OCI-LY3 (cell line): ENCODE measurements around the gene APOBEC3F.

Source experiments
- EZH2phosphoT487 ChIP-seq: fragments of 200-600 bp; shearing (Covaris generic); IDR thresholded peaks from 2 replicates; pipeline ENCODE4 v1.6.1; 2018; ENCODE audit warnings: antibody characterized with exemption, mixed run types, low read depth
- TF ChIP-seq, protein P1 (sequence below): fragments of 200-600, 300-600 bp; sonication (generic); IDR thresholded peaks from 2 replicates; pipeline ENCODE4 v1.5.1; 2014; ENCODE audit warnings: antibody characterized with exemption, low read length, low read depth

DNA sequence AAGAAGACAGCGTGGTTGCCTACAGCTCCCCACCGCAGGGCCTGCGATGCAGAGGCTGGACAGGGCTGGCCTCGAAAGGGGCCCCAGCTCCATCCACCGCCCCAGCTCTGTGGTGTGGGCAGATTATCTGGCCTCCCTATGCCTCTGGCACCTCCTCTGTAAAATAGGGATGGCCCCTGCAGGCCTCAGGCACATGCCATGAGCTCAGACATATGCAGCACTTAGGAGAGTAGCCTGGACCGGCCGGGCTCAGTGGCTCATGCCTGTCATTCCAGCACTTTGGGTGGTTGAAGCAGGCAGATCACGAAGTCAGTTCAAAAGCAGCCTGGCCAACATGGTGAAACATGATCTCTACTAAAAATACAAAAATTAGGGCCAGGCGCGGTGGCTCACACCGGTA, 12.4 kb upstream of the APOBEC3F start:
- TF ChIP-seq, protein P1, sequence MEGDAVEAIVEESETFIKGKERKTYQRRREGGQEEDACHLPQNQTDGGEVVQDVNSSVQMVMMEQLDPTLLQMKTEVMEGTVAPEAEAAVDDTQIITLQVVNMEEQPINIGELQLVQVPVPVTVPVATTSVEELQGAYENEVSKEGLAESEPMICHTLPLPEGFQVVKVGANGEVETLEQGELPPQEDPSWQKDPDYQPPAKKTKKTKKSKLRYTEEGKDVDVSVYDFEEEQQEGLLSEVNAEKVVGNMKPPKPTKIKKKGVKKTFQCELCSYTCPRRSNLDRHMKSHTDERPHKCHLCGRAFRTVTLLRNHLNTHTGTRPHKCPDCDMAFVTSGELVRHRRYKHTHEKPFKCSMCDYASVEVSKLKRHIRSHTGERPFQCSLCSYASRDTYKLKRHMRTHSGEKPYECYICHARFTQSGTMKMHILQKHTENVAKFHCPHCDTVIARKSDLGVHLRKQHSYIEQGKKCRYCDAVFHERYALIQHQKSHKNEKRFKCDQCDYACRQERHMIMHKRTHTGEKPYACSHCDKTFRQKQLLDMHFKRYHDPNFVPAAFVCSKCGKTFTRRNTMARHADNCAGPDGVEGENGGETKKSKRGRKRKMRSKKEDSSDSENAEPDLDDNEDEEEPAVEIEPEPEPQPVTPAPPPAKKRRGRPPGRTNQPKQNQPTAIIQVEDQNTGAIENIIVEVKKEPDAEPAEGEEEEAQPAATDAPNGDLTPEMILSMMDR: no peak
- no peak for TF ChIP-seq EZH2phosphoT487
